IPS-18a (cell line): ENCODE measurements around the gene ZBTB45.

ENCODE experiments used
- H3K27ac ChIP-seq: one replicate; pipeline ENCODE4 v1.5.1; 2013; ENCODE audit warnings: low read length
- H3K27me3 ChIP-seq: one replicate; pipeline ENCODE4 v1.6.1; 2013; ENCODE audit warnings: mild to moderate bottlenecking, low read length; ENCODE audit not compliant: control insufficient read depth, insufficient read depth
- H3K36me3 ChIP-seq: one replicate; pipeline ENCODE4 v1.6.1; 2013; ENCODE audit warnings: low read depth, low read length; ENCODE audit not compliant: control insufficient read depth
- H3K4me1 ChIP-seq: one replicate; pipeline ENCODE4 v1.6.1; 2013; ENCODE audit warnings: low read depth, low read length; ENCODE audit not compliant: control insufficient read depth
- H3K4me3 ChIP-seq: one replicate; pipeline ENCODE4 v1.5.1; 2013; ENCODE audit warnings: low read length
- H3K9ac ChIP-seq: one replicate; pipeline ENCODE4 v1.6.1; 2013; ENCODE audit warnings: mild to moderate bottlenecking, low read length, moderate library complexity
- H3K9me3 ChIP-seq: one replicate; pipeline ENCODE4 v1.6.1; 2013; ENCODE audit warnings: low read depth, low read length; ENCODE audit not compliant: control insufficient read depth

Gene ZBTB45

GRCh38 chr19:58559275-58560006, 39.8 kb upstream of the ZBTB45 start:
- peak overlapping the region; percentile 98 for H3K9ac ChIP-seq
- H3K27ac ChIP-seq: peak overlapping the region; percentile 98
- peak overlapping the region; percentile 92 for H3K4me3 ChIP-seq
- H3K9me3 ChIP-seq: no peaks in the 10 kb centered on the region
- H3K4me1 ChIP-seq: peaks cover 9% of the 10 kb centered on the region
- peaks cover 12% of the 10 kb centered on the region for H3K36me3 ChIP-seq
- H3K27me3 ChIP-seq: no peaks in the 10 kb centered on the region

- peak overlapping the region; percentile 98 for H3K9ac ChIP-seq
- H3K27me3 ChIP-seq: no peaks in the 10 kb centered on the region
- H3K27ac ChIP-seq: peak overlapping the region; percentile 98
- no peaks in the 10 kb centered on the region for H3K9me3 ChIP-seq
- peak overlapping the region; percentile 92 for H3K4me3 ChIP-seq
- peaks cover 12% of the 10 kb centered on the region for H3K36me3 ChIP-seq
- peaks cover 9% of the 10 kb centered on the region for H3K4me1 ChIP-seq
These were observed 39.1 kb upstream of the ZBTB45 start for GRCh38 chr19:58558623-58559274.

- Histone ChIP-seq H3K27ac (peak within 1 kb of the TSS; percentile 98), H3K4me3 (peak within 1 kb of the TSS; percentile 92), H3K9ac (peak within 1 kb of the TSS; percentile 98), H3K4me1 (peaks cover 9% of the 10 kb centered on the region), H3K27me3 (no peaks in the 10 kb centered on the region), H3K36me3 (peaks cover 12% of the 10 kb centered on the region), H3K9me3 (no peaks in the 10 kb centered on the region)
These were observed 38.5 kb upstream of the ZBTB45 start, which contains the start of gene UBE2M for GRCh38 chr19:58558066-58558622. TSS of gene UBE2M (minus strand) at chr19:58558611. CDS start at chr19:58558381, 230 bp downstream.

GRCh38 chr19:58557221-58558065, 37.8 kb upstream of the ZBTB45 start:
- peaks cover 9% of the 10 kb centered on the region for H3K4me1 ChIP-seq
- H3K4me3 ChIP-seq: peak overlapping the region; percentile 88
- H3K27me3 ChIP-seq: no peaks in the 10 kb centered on the region
- no peak overlapping the region for H3K27ac ChIP-seq
- no peaks in the 10 kb centered on the region for H3K9me3 ChIP-seq
- H3K36me3 ChIP-seq: peaks cover 15% of the 10 kb centered on the region
- peak overlapping the region; percentile 75 for H3K9ac ChIP-seq

GRCh38 chr19:58556622-58557220, 37.1 kb upstream of the ZBTB45 start:
- Histone ChIP-seq H3K4me1 (peaks cover 9% of the 10 kb centered on the region), H3K9me3 (no peaks in the 10 kb centered on the region), H3K27ac (no peak overlapping the region), H3K27me3 (no peaks in the 10 kb centered on the region), H3K36me3 (peaks cover 22% of the 10 kb centered on the region), H3K9ac (no peak overlapping the region), H3K4me3 (peak overlapping the region; percentile 10)

DNA sequence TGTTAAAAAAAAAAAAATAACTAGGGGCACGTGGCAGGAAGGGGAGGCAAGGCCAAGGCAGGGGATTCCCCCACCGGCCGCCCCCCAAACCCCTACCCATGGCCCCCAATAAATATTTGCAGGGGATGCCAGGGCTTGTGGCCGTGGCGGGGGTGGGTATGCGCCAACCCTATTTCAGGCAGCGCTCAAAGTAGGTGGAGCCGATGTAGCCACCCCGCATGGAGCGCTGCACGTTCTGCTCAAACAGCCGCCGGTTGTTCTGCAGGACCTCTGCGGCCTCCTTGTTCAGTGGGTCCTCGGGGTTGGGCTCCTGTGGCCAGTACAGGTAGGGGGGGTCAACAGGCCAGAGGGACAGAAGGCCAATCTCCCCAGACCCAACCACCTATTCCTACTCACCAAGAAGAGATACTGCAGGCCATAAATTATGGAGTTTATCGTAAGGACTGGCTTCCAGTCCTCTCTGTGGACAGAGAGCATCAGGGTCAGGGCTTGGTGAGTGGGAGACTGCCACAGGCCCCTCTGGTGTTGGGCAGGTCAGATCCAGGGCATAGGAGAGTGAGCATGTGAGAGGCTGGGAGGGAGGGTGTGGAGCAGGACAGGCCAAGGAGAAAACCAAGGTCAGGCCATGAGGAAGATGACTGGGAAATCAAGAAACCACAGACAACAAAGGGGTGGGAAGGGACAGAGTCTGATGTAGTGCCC, 36.5 kb upstream of the ZBTB45 start:
- H3K4me3 ChIP-seq: peak overlapping the region; percentile 44
- peaks cover 29% of the 10 kb centered on the region for H3K36me3 ChIP-seq
- peaks cover 9% of the 10 kb centered on the region for H3K4me1 ChIP-seq
- no peak overlapping the region for H3K9ac ChIP-seq
- H3K27ac ChIP-seq: no peak overlapping the region
- H3K9me3 ChIP-seq: no peaks in the 10 kb centered on the region
- no peaks in the 10 kb centered on the region for H3K27me3 ChIP-seq

DNA sequence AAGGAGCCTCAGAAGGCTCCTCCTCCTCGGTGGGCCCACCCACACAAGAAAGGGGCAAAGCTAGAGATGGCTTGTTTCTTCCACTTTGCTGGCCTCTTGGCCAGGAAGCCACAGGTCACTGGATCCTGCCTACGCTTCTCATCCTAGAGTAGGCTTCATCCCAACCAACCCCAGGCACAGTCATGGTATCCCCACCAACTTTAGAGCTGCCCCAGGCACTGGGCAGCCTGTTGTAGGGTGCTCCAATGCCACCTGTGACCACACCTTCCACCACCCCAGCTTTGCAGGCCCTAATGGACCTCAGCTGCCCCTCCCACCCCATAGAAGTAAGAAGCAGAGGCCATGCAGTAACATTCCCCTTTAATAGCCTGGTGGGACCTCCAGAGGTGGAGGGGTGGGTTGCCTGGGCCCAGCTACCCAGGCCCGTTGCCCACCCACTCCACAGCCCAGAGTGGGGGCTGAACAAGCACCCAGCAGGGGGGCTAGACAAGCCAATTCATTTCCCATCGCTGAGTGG, 35.8 kb upstream of the ZBTB45 start:
- Histone ChIP-seq H3K9me3 (no peaks in the 10 kb centered on the region), H3K36me3 (peaks cover 35% of the 10 kb centered on the region), H3K4me3 (peak overlapping the region; percentile 44), H3K9ac (peak overlapping the region; percentile 29), H3K4me1 (peaks cover 9% of the 10 kb centered on the region), H3K27me3 (no peaks in the 10 kb centered on the region), H3K27ac (peak overlapping the region; percentile 38)

DNA sequence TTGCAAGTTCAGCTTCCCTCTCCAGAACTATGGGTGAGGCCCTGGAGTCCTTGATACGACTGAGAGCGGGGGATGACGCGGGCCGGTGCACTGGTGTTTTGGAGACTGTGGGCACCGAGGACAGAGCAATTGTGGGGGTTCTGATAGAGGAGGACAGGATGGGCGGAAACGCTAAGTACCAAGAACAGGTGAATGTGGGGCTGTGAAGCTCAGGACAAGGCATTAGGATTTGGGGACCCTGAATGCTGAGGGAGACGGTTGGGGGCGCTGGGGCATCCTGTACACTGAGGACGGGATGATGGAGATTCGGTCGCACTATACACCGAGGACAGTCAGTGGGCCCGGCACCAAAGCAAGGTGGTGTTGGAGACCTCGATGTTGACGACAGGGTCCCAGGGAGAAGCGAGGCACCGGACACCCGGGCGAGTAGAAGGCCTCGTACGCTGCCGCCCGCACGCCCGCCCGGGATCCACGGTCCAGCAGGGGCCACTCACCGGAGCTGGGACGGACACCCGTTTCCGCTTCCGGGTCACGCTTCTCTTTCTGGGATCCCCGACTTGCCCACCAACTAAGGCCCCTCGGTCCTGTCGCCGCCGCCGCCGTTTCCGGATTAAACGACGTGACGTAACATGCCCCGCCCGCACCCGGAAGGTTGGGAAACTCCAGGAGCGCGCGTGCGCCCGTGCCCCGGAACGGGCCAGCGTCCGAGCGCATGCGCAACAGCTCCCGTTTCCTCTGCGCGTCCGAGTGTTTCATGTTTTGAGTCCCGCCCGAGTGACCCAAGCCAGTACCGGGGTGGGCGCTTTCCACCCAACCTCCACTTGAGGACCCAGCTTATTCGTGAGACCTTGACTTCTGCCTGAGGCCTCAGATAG, 35.1 kb upstream of the ZBTB45 start, which contains the start of gene CHMP2A:
TSS of gene CHMP2A (minus strand) at position 612 of the 875 bp plus-strand sequence. CDS start 893 bp downstream, outside the sequence.
- Histone ChIP-seq H3K4me3 (peak within 1 kb of the TSS; percentile 85), H3K27me3 (no peaks in the 10 kb centered on the region), H3K9ac (peak within 1 kb of the TSS; percentile 81), H3K9me3 (no peaks in the 10 kb centered on the region), H3K27ac (peak within 1 kb of the TSS; percentile 38), H3K4me1 (peaks cover 4% of the 10 kb centered on the region), H3K36me3 (peaks cover 42% of the 10 kb centered on the region)

DNA sequence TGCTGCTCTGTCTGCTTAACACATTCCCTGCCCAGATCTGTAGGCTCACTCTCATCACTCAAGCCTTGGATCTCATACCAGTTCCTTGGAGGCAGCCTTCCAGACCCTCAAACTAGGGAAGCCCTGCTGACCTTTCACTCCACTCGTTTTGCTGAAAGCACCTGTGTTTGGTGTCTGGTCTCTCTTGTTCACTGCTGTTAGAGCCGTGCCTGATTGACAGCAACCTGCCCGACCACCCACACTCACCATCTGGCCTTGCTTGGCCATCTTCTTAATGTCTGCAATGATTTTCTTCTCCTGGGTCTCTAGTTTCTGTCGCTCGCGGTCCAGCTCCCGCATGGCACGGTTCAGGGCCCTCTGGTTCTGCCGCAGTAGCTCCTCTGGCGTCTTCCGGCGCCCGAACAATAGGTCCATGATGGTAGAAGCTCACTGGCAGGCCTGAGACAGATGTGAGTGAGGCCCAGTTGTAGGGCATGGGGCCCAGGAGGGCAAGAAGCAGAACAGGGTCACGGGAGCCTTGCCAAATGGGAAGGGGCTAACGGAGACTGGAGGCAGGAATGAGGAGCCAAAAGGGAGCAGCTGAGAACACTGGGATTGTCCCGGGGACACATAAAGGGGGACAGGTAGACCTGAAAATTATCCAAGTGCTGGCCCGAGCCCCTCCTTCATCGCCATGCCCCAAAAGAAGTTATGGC, 34.3 kb upstream of the ZBTB45 start:
- Histone ChIP-seq H3K4me3 (peak overlapping the region; percentile 85), H3K4me1 (peaks cover 3% of the 10 kb centered on the region), H3K9ac (peak overlapping the region; percentile 81), H3K9me3 (no peaks in the 10 kb centered on the region), H3K36me3 (peaks cover 50% of the 10 kb centered on the region), H3K27me3 (no peaks in the 10 kb centered on the region), H3K27ac (peak overlapping the region; percentile 17)
